ENCODE measurements around the gene VSX1. TPM values are rescaled to one million over a fixed set of nuclear protein-coding genes. Genes with fewer than 3 reads are reported as not detected.

VSX1 gene
- total RNA-seq, 1 donor from 2014 or later = not detected

- Histone ChIP-seq H3K4me3 (peak overlapping the region; percentile 4), H3K27ac (peak overlapping the region; percentile 73), H3K9me3 (no peaks in the 10 kb centered on the region), H3K4me1 (peaks cover 87% of the 10 kb centered on the region), H3K27me3 (ENCODE audit: low read depth) (no peaks in the 10 kb centered on the region), H3K36me3 (peaks cover 7% of the 10 kb centered on the region)
- DNase-seq (peak; percentile 85), ATAC-seq (peak; percentile 80 to 85)
- intact Hi-C loops (cut with DNase I) = no loop called here
- no peak for TF ChIP-seq CTCF (IDR thresholded peaks at IDR 0.05)
These were observed 42.1 kb downstream of the VSX1 start for GRCh38 chr20:25039697-25040437.

- ATAC-seq = no peak
- no peak for TF ChIP-seq CTCF (IDR thresholded peaks at IDR 0.05)
- Histone ChIP-seq H3K4me3 (no peak overlapping the region), H3K9me3 (no peaks in the 10 kb centered on the region), H3K36me3 (no peaks in the 10 kb centered on the region), H3K27ac (peak overlapping the region; percentile 73), H3K4me1 (peaks cover 92% of the 10 kb centered on the region), H3K27me3 (ENCODE audit: low read depth) (no peaks in the 10 kb centered on the region)
- intact Hi-C loops (cut with DNase I) = no loop called here
- no peak for DNase-seq
These were observed 43.3 kb downstream of the VSX1 start for GRCh38 chr20:25038591-25039015.

- intact Hi-C loops (cut with DNase I) = no loop called here
- Histone ChIP-seq H3K27ac (peak overlapping the region; percentile 73), H3K9me3 (no peaks in the 10 kb centered on the region), H3K36me3 (no peaks in the 10 kb centered on the region), H3K27me3 (ENCODE audit: low read depth) (no peaks in the 10 kb centered on the region), H3K4me1 (peaks cover 93% of the 10 kb centered on the region), H3K4me3 (no peak overlapping the region)
- DNase-seq = no peak
- ATAC-seq = no peak
- no peak for TF ChIP-seq CTCF (IDR thresholded peaks at IDR 0.05)
These were observed 43.9 kb downstream of the VSX1 start for GRCh38 chr20:25038103-25038410.

GRCh38 chr20:25037288-25038102 lies 44.4 kb downstream of the VSX1 start:
- no peaks in the 10 kb centered on the region for H3K9me3 ChIP-seq
- H3K27ac ChIP-seq = peak overlapping the region; percentile 73
- DNase-seq = no peak
- no peak overlapping the region for H3K4me3 ChIP-seq
- TF ChIP-seq CTCF (IDR thresholded peaks at IDR 0.05) = no peak
- no peaks in the 10 kb centered on the region for H3K27me3 ChIP-seq (ENCODE audit: low read depth)
- intact Hi-C loops (cut with DNase I) = no loop called here
- peaks cover 93% of the 10 kb centered on the region for H3K4me1 ChIP-seq
- H3K36me3 ChIP-seq = no peaks in the 10 kb centered on the region
- no peak for ATAC-seq

- no peak for ATAC-seq
- Histone ChIP-seq H3K4me3 (no peak overlapping the region), H3K36me3 (no peaks in the 10 kb centered on the region), H3K4me1 (peaks cover 89% of the 10 kb centered on the region), H3K27me3 (ENCODE audit: low read depth) (no peaks in the 10 kb centered on the region), H3K27ac (peak overlapping the region; percentile 73), H3K9me3 (no peaks in the 10 kb centered on the region)
- DNase-seq = no peak
- intact Hi-C loops (cut with DNase I) = no loop called here
- no peak for TF ChIP-seq CTCF (IDR thresholded peaks at IDR 0.05)
These were observed 45.5 kb downstream of the VSX1 start for GRCh38 chr20:25036331-25036936.

Data from lower lobe of right lung (tissue), 2 donors.